Breast epithelium (tissue), 4 donors: ENCODE measurements around the gene DRD3. TPM values are rescaled to one million over a fixed set of nuclear protein-coding genes. Genes with fewer than 3 reads are reported as not detected.

ENCODE experiments used
- DNase-seq, 2 donors: peaks; one replicate each; pipeline ENCODE4 v3.0.0-alpha.2; 2019; ENCODE audit warnings: low spot score in 2 of 2
- H3K27ac ChIP-seq, 2 donors: fragments of 200-600 bp; sonication (generic) in 1 of 2; one replicate each; pipeline ENCODE4 v1.5.1; 2016 to 2019; ENCODE audit warnings: mild to moderate bottlenecking in 1 of 2
- H3K27me3 ChIP-seq, 2 donors: fragments of 200-600 bp; sonication (generic) in 1 of 2; one replicate each; pipeline versions ENCODE4 v1.5.1 to v1.6.0; 2017 to 2019; ENCODE audit warnings: control low read depth in 1 of 2, mild to moderate bottlenecking in 1 of 2
- H3K36me3 ChIP-seq: fragments of 200-600 bp; one replicate; pipeline ENCODE4 v1.5.1; 2019
- H3K4me1 ChIP-seq, 2 donors: fragments of 200-600 bp; sonication (generic); one replicate each; pipeline ENCODE4 v1.5.1; 2016 to 2019; ENCODE audit warnings: control low read depth in 1 of 2
- H3K4me3 ChIP-seq, 3 donors: fragments of 200-600 bp; sonication (generic); 1 replicate in 2 of 3; 2 replicates in 1 of 3; pipeline ENCODE4 v1.5.1; 2016 to 2019; ENCODE audit warnings: mild to moderate bottlenecking in 3 of 3, moderate library complexity in 2 of 3
- H3K9me3 ChIP-seq, 2 donors: fragments of 200-600 bp; sonication (generic) in 1 of 2; one replicate each; pipeline ENCODE4 v1.5.1; 2016 to 2019; ENCODE audit warnings: control low read depth in 1 of 2
- CTCF ChIP-seq, 3 donors: fragments of 450-650 bp; IDR thresholded peaks; one replicate each; pipeline ENCODE4 v1.5.1; 2016 to 2017; ENCODE audit warnings: antibody characterized with exemption in 3 of 3, mild to moderate bottlenecking in 3 of 3, moderate library complexity in 3 of 3
- POLR2A ChIP-seq: fragments of 450-650 bp; IDR thresholded peaks from one replicate; pipeline ENCODE4 v1.6.1; 2016; ENCODE audit warnings: antibody characterized with exemption, mild to moderate bottlenecking, moderate library complexity
- POLR2AphosphoS5 ChIP-seq, 3 donors: sonication (generic); formaldehyde crosslinking; IDR thresholded peaks; one replicate each; pipeline ENCODE4 v1.6.1; 2017; ENCODE audit warnings: antibody characterized with exemption in 3 of 3
- intact Hi-C: fragments of 100-400 bp; cut with DNase I; formaldehyde crosslinking; loops from one replicate; pipeline ENCODE4 v1.15.1; 2023; ENCODE audit warnings: low total_unique reads
- total RNA-seq, 3 donors: library from RNA; depleted of rRNA; stranded (reverse); fragments of >200 nt; gene quantifications; one replicate each; pipeline ENCODE4 v1.1.0, GENCODE V29; 2016

Gene DRD3
- total RNA-seq, 3 donors from 2014 or later = not detected

GRCh38 chr3:114104414-114104813 is 74.4 kb downstream of the DRD3 start:
- TF ChIP-seq POLR2A = no peak
- no peak for TF ChIP-seq POLR2AphosphoS5 (IDR thresholded peaks at IDR 0.05)
- no peak for TF ChIP-seq CTCF (IDR thresholded peaks at IDR 0.05)
- Histone ChIP-seq H3K36me3 (no peaks in the 10 kb centered on the region), H3K9me3 (no peaks in the 10 kb centered on the region), H3K4me1 (no peaks in the 10 kb centered on the region), H3K27me3 (no peaks in the 10 kb centered on the region), H3K4me3 (no peak overlapping the region), H3K27ac (no peak overlapping the region)
- no peak for DNase-seq
- intact Hi-C loops = no loop called here

- Histone ChIP-seq H3K9me3 (no peaks in the 10 kb centered on the region), H3K27ac (no peak overlapping the region), H3K36me3 (no peaks in the 10 kb centered on the region), H3K4me3 (no peak overlapping the region), H3K27me3 (no peaks in the 10 kb centered on the region), H3K4me1 (no peaks in the 10 kb centered on the region)
- TF ChIP-seq POLR2A = no peak
- no peak for TF ChIP-seq POLR2AphosphoS5 (IDR thresholded peaks at IDR 0.05)
- TF ChIP-seq CTCF (IDR thresholded peaks at IDR 0.05) = no peak
- no peak for DNase-seq
- intact Hi-C loops = no loop called here
These were observed 75.0 kb downstream of the DRD3 start for GRCh38 chr3:114103858-114104257.

- H3K4me1 ChIP-seq = no peaks in the 10 kb centered on the region
- H3K27me3 ChIP-seq = no peaks in the 10 kb centered on the region
- intact Hi-C loops = no loop called here
- no peak for DNase-seq
- H3K4me3 ChIP-seq = no peak overlapping the region
- no peaks in the 10 kb centered on the region for H3K9me3 ChIP-seq
- H3K36me3 ChIP-seq = no peaks in the 10 kb centered on the region
- TF ChIP-seq POLR2A (no peak), POLR2AphosphoS5 (IDR thresholded peaks at IDR 0.05) (no peak), CTCF (IDR thresholded peaks at IDR 0.05) (no peak)
- H3K27ac ChIP-seq = no peak overlapping the region
These were observed 75.7 kb downstream of the DRD3 start for GRCh38 chr3:114103181-114103580.

- TF ChIP-seq POLR2A = no peak
- TF ChIP-seq POLR2AphosphoS5 (IDR thresholded peaks at IDR 0.05) = no peak
- no peak for TF ChIP-seq CTCF (IDR thresholded peaks at IDR 0.05)
- Histone ChIP-seq H3K4me3 (no peak overlapping the region), H3K27me3 (no peaks in the 10 kb centered on the region), H3K36me3 (no peaks in the 10 kb centered on the region), H3K4me1 (no peaks in the 10 kb centered on the region), H3K9me3 (no peaks in the 10 kb centered on the region), H3K27ac (no peak overlapping the region)
- no peak for DNase-seq
- intact Hi-C loops = no loop called here
These were observed 77.8 kb downstream of the DRD3 start for GRCh38 chr3:114101101-114101500.

GRCh38 chr3:114095796-114096195 is 83.1 kb downstream of the DRD3 start:
- intact Hi-C loops = no loop called here
- TF ChIP-seq POLR2AphosphoS5 (IDR thresholded peaks at IDR 0.05) (no peak), CTCF (IDR thresholded peaks at IDR 0.05) (no peak), POLR2A (no peak)
- no peak overlapping the region for H3K4me3 ChIP-seq
- H3K36me3 ChIP-seq = no peaks in the 10 kb centered on the region
- H3K27me3 ChIP-seq = no peaks in the 10 kb centered on the region
- no peak for DNase-seq
- H3K27ac ChIP-seq = no peak overlapping the region
- no peaks in the 10 kb centered on the region for H3K4me1 ChIP-seq
- H3K9me3 ChIP-seq = no peaks in the 10 kb centered on the region
